GM12873 (cell line): ENCODE measurements around the gene HAND1.

Experiments used
- TF ChIP-seq, protein P1 (sequence below): IDR thresholded peaks from 2 replicates; pipeline ENCODE4 v1.5.1; 2012; ENCODE audit warnings: low read depth, mild to moderate bottlenecking, moderate library complexity, low read length, control low read depth; ENCODE audit not compliant: insufficient read depth; ENCODE audit errors: missing control alignments

HAND1 gene

GRCh38 chr5:154505567-154505966 is 27.5 kb upstream of the HAND1 start:
- TF ChIP-seq, protein P1, sequence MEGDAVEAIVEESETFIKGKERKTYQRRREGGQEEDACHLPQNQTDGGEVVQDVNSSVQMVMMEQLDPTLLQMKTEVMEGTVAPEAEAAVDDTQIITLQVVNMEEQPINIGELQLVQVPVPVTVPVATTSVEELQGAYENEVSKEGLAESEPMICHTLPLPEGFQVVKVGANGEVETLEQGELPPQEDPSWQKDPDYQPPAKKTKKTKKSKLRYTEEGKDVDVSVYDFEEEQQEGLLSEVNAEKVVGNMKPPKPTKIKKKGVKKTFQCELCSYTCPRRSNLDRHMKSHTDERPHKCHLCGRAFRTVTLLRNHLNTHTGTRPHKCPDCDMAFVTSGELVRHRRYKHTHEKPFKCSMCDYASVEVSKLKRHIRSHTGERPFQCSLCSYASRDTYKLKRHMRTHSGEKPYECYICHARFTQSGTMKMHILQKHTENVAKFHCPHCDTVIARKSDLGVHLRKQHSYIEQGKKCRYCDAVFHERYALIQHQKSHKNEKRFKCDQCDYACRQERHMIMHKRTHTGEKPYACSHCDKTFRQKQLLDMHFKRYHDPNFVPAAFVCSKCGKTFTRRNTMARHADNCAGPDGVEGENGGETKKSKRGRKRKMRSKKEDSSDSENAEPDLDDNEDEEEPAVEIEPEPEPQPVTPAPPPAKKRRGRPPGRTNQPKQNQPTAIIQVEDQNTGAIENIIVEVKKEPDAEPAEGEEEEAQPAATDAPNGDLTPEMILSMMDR, result no peak

DNA sequence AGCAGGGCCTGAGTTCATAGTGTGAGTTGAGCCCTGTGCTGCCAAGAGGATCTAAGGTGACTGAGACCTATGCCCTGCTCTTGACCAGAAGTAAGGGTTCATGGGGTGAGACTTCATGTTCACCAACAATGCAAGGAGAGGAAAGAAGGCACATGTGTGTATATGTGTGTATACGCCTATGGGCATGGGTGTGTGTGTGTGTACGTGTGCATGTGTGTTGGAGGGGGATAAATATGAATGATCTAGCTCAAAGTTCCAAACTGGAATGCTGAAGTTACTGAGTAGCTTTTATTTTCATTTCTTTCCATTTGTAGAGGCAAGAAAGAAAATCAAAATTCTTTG is 25.6 kb upstream of the HAND1 start:
- TF ChIP-seq, protein P1, result no peak

GRCh38 chr5:154502180-154502579 is 24.2 kb upstream of the HAND1 start:
- TF ChIP-seq, protein P1, result no peak

GRCh38 chr5:154501566-154501965 is 23.5 kb upstream of the HAND1 start:
- TF ChIP-seq, protein P1, result no peak

DNA sequence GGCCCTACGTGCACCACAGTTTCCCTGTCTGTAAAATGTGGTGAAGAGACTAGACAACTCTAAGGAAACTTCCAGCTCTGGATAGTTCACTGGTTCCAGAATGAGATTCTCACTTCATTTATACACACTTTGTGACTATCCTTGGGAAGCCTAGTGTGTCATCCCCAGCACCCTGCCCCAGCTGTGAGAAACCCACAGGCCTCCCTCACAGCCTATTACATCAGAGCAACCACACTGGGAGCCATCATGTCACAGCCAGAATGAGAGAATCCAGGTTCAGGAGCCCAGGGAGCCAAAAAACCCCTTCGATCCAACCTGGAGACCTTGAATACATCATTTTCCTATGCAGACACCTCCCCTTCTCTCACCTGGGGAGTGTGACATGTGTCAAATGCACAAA is 21.0 kb upstream of the HAND1 start:
- TF ChIP-seq, protein P1, result no peak

DNA sequence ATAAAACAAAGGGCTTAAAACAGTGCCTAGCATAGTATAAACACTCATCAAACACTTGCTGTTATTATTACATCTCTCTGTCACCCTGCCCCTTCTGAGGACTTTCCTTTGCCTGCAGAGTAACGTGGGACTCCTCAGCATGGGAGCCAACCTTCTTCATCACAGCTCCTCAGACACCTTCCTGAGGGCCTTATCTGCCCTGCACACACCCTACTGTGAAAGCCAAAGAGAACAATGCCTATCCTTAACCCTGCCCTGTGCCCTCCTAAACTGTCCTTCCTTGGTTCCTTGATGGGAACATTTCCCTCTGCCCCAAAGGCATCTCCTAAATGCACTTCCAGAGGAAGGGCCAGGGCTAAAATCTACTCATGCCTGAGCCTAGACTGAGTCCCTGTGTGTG is 20.6 kb upstream of the HAND1 start:
- TF ChIP-seq, protein P1, result no peak

DNA sequence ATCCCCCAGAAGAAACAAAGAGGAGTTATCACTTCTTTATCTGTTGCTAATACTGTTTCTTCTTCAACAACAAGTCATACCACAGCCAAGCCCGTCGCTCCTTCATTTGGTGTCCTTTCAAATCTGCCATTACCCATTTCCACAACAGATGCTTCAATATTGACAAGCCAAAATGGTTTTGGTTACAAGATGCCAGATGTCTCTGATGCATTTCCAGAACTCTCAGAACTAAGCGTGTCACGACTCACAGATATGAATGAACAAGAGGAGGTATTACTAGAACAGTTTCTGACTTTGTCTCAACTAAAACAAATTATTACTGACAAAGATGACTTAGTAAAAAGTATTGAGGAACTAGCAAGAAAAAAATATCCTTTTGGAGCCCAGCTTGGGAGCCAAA is 16.0 kb upstream of the HAND1 start:
- TF ChIP-seq, protein P1, result no peak

- TF ChIP-seq, protein P1, result no peak
Observed at GRCh38 chr5:154493274-154493673, 15.2 kb upstream of the HAND1 start.
